Activated effector memory CD4-positive, alpha-beta T cell treated with Interleukin-2 at 50 U/mL for 16 hours (primary cell): ENCODE results near the gene HYDIN.
"Not testable (repeated sequence)": the region's sequence is repeated elsewhere in the genome, so short reads cannot be mapped to it uniquely, and the experiment has no call there.

Experiments
- DNase-seq: peaks from one replicate; pipeline ENCODE4 v3.0.0-alpha.2; 2020

The HYDIN gene

DNA sequence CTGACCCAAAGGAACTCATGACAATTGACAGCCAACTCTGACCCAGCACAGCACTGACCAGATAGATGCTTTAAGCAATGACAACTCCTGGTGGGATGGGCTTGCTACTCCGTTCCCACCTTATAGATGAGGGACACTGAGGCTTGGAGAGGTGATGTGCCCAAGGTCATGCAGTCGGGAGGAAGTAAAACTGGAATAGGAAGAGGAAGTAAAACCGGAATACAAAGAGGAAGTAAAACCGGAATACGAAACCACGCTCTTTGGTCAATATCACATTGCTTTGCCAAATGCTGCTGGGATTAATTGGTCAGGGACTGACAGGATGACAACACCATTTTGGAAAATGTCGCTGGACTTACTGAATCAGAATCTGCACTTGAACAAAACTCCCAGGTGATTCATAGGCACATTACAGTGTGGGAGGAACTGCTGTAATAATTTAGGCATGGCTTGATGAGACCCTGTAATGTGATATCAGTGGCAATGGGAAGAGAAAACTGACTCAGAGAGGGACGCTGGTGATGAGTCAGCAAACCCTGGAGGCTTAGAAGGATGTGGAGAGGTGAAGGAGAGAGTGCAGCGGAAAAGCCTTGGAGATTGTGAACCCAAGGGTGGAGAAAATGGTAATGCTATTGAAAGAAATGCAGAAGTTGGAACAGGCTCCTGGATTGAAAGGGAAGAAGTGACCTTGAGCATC lies 243.4 kb downstream of the HYDIN start:
- DNase-seq = not testable (repeated sequence)

DNA sequence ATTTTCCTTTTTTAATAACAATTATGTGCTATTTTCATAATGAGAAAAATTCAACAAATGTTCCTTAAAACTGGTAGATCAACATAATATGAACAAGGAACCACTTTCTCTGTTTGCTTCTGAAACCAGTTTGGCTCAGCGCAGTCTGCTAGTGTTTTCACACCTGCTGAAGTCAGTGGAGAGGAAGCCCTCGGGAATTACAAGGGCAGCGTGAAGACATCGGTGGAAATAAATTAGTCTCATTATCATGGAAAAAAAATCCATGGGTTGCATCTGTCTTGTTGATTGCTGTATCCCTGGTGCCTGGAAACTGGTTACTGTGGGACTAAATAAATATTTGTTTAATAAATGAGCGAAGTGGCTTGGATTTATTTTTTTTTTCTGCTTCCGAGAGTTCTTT lies 245.8 kb downstream of the HYDIN start:
- DNase-seq = not testable (repeated sequence)

DNA sequence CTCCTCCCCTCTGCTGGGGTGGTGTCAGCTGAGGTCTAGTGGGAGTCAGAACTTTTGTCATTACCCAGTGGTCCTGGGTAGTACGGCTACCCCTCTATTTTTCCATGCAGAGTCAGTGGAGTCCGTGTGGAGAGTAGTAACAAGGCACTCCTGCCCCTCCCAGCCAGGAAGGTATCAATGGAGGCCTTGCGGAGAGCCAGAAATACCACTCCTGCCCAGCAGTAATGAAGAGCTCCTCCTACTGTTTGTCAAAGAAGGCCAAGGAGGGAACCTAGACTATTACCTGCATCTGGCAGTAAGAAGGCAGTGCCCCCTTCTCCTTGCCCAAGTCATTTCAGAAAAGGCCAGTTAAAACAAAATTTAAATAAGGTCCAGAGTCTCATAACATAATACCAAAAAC lies 262.2 kb downstream of the HYDIN start:
- not testable (repeated sequence) for DNase-seq

DNA sequence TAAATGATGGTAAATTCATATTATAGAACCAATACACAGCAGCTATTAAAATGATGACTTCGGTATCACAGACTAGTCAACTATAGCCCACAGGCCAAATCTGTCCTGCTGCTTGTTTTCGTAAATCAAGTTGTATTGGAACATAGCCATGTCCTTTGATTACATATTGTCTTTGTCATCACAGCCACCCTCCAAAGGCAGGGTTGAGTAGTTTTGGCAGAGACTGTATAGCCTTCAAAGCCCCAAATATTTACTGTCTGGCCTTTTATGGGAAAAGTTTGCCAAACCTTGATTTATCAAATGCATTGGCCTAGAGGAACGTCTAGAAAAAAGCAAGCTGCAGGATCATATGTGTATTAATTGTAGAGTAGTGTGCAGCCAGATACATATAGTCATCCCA lies 270.4 kb downstream of the HYDIN start:
- DNase-seq = not testable (repeated sequence)

DNA sequence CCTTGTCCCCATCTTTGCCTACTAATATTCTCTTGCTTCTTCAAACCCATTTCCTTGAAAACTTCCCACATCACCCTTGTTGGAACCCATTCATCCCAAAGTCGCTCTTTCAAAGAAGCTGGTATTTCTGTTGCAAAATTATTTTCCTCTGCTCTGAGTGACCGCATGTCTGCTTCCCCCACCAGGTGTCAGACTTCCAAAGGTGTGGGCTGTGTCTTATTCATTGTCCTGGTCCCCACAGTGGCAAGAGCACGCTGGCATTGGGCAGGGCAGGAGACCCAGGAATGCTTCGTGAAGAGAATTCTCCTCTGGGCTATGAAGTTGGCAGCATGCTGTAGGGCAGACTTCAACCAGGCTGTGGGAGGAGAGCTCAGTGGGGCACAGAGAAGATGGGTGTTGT lies 275.6 kb downstream of the HYDIN start:
- DNase-seq = not testable (repeated sequence)

DNA sequence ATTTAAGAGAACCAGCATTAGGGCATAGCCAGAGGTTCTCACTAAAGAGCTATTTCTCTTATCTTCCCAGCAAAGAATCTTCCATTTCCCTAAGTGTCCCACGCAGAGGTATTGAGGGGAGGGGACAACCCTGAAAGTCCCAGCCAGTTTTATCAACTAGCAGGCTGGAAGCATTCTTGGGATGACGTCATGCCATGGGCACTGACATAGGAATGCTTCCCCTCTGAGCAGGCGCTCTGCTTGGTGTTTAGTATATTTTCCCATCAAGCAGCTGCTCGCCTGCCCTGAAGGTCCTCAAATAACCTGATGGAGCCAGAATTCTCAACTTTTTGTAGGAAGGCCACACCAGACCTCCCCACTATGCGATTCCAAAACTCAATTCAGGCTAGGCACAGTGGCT lies 276.7 kb downstream of the HYDIN start:
- DNase-seq = not testable (repeated sequence)

DNA sequence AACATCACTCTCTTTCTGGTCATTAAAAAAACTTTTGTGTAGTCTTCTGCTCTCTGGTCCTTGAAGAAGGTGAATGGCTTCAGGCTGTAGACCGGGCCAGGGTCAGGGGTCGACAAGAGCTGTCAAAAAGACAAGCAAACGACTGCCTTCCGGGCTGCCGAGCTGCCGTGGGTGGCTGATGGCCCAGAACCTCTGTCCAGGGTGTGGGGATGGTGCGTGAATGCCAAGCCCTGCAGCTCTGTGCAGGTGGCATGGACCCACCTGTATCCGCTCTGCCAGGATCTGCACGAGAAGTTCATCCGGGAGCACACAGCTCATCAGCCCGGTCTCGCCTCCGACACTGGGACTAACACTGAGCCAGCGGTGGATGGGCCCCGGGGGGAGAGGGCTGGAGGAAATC lies 287.0 kb downstream of the HYDIN start:
- DNase-seq = not testable (repeated sequence)

DNA sequence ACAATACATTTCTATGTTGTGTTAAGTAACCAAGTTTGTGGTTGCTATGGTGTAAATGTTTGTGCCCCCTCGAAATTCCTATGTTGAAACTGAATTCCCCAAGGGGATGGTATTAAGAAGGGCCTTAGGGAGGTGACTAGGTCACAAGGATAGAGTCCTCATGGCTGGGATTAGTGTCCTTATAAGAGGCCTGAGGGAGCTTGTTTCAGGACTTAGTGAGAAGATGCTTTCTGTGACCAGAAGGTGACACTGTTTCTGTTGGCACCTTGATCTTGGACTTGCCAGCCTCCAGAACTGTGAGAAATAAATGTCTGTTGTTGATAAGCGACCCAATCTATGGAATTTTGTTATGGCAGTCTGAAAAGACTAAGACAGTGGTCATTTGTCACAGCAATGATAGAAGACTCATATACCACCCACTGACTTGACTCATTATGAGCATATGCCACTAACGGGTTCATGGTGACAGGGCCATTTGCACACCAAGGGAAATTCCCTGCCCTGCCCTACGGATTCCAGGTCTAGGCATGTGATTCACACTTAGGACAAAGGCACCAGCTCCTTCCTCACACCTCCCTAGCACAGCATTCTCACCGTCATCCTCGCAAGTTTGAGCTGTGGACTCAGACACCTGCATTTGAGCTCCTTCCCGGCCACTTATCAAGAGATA lies 290.7 kb downstream of the HYDIN start:
- DNase-seq = not testable (repeated sequence)

DNA sequence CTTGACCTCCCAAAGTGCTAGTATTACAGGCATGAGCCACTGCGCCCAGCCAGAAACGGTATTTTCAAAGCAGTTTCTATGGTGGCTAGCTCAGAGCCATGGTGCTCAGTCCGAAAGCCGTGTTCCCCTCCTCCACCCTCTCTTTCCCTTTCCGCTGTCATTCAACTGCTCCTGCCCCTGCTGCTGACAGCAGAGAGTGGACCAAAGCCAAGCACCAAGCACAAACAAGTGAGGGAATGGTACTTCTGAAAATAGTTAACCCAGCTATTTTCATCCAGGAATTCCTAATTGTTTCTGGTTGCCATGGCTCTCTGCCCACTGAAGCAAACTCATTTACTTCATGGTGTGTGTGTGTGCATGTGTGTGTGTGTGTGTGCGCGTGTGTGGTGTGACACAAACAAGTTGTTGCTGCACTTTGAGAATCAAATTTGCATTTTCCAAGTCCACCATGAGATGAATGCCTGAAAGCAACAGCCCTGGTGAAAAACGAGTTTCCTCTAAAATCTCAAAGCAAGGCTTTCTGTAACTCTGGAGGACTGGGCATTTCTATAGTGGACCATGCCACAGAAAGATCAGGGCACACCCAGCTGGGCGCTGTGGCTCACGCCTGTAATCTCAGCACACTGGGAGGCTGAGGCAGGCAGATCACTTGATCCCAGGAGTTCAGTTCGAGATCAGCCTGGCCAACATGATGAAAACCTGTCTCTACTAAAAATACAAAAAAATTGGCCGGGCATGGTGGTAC lies 293.6 kb downstream of the HYDIN start:
- DNase-seq = not testable (repeated sequence)

DNA sequence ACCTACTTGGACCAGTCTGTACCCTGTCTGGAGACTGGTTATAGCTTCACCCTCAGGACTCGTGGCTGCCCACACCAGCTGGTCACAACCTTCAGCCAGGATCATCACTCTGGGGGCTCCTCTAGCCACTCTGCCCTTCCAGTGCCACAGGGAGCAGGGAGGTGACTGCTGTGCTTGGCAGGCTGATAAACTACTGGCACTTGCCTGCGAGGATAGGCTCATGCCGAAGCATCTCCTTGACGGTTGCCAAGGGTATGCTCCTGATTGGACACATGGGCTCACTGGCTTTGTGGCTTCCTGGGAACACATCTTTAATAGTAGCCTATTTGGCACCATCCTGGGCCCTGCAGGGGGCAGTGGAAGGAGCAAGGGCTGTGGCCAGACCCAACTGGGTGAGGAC lies 295.2 kb downstream of the HYDIN start:
- not testable (repeated sequence) for DNase-seq

DNA sequence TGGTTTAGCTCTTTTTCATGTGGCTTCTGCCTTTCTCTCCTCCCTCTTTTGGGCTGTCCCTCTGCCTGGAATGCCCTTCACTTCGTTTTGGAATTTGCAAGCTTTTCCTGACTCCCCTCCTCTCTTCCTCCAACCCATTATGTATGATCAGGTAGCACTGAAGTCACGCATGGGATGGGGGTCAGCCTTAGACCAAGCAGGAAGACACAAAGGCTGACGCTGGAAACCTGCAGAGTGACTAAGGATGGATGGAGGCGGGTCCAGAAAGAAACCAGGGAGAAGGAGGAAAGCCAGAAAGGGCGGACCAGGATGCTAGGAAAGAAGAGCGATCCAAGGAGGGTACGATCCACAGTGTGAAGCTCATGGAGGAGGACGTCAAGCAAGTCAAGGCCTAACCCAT lies 296.8 kb downstream of the HYDIN start:
- DNase-seq = not testable (repeated sequence)

DNA sequence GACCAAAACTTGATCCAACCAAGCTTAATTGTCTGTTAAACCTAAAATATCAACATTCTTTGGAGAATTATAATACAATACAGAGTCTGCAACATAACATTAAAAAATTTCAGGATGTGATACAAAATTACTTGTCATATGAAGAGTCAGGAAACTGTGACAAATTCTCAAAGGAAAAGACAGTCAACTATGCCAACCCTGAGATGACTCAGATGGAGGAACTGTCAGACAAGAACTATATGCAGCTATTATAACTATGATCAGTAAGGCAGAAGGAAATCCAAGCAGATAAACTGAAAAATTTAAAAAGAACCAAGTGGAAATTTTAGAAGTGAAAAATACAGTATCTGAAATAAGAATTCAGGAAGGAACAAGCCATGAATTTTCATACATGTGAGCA lies 299.8 kb downstream of the HYDIN start:
- not testable (repeated sequence) for DNase-seq

DNA sequence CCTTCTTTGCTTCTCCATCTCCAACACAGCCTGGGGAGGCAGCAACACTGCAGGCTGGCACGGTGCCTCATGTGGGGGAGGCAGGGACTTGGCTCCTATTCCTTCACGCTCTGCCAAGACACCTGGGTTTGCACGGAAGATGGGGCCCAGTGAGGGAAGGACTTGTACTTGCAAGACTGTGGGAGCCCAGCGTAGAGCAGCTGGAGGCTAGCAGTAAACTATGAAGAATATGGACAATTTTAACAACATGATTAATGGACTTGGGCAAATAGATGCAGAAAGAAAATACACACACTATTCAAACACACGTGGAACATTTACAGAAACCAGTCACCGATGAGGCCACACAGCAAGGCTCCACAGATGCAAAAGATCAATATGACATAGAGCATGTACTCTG lies 308.4 kb downstream of the HYDIN start:
- not testable (repeated sequence) for DNase-seq

DNA sequence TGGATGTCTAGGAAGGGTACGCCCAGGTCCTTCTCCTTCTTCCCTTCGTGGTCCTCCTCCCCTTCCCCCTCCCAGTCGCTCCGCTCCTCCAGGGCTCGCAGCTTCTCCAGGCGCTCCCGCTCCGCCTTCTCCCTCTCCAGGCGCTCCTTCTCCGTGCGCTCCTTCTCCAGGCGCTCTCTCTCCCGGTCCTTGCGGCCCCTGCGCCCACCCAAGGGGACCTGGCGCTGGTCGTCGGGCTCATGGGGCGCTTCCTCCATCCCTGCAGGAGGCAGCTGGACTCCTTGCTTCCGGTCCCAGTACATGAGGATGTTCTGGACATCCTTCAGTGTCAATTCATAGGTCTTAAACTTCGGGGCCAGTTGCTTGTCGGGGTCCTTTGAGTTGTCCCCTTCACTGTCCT lies 309.9 kb downstream of the HYDIN start:
- not testable (repeated sequence) for DNase-seq

DNA sequence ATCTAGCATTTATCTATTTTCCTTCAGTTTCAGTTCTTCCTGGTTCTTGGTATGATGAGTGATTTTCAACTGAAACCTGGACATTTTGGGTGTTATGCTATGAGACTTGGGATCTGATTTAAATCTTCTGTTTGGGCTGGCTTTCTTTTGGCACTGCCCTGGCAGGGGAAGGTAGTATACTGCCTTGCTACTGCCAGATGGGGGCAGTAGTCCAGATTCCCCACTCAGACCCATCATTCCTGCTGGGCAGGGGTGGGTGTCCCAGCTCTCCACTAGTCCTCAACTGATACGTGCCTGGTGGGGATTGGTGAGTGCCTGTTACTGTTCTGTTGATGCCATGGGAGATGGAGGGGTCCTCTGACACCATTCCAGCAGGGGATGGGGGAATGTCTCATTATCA lies 342.3 kb downstream of the HYDIN start:
- not testable (repeated sequence) for DNase-seq

DNA sequence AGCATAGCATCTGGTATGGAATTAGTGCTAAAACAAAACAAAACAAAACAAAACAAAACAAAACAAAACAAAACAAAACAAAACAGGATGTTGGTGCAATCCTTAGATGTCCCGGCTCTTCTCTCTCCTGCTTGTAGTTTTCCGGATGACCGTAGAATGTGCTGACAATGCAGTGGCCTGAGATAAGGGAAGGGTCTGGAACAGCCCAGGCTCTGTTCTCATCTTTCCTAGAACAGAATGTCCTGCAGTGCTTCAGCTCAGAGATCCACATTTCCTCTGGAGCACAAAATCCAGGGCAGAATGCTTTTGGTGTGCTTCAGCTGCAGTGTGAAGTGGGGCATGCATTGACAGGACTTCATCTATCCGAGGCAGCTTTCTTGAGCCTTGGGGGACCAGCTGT lies 345.9 kb downstream of the HYDIN start:
- DNase-seq = not testable (repeated sequence)

DNA sequence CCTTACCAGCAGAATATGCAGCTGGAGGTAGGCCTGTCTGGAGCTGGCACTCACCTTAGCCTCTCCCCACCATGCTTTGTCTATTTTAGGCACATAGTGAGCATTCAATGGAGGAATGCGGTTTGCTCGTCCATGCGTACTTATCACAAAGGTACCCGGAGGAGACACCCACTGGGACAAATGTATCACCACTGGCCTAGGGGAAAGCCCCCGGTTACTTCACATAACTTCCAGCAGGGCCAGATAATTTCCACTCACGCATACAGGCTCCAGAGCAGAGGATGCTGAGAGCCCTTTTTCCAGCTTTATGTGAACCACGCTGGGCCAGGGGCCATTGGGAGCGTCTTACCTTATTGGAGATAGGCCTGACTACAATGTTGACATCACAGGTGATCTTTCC lies 348.2 kb downstream of the HYDIN start:
- DNase-seq = not testable (repeated sequence)

DNA sequence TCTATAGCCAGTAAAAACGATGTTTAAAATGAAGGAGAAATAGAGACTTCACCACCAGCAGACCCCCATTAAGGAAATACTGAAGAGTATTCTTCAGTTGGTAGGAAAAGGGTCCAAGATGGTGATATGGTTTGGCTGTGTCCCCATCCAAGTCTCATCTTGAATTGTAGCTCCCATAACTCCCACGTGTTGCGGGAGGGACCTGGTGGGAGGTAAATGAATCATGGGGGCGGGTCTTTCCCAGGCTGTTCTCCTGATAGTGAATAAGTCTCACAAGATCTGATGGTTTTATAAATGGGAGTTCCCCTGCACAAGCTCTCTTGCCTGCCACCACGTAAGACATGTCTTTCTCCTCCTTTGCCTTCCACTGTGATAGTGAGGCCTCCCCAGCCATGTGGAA lies 352.6 kb downstream of the HYDIN start:
- DNase-seq = not testable (repeated sequence)

DNA sequence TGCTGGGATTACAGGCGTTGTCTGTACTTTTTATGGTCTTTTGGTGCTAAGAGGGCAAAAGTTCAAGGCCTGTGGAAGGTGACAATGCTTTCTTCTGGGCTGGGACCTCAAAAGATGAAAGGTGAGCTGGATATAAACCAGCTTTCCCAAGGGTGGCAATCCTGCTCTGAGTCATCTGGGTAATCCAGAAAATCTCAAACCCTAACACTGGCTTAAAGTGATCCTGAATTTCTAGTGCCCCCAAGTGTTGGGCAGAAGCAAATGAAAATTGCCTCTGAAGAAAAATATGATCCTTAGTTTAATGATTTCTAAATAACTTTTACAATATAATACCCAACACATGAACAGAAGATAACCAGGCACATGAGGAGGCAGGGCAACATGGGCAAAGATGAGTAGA lies 354.1 kb downstream of the HYDIN start:
- not testable (repeated sequence) for DNase-seq

DNA sequence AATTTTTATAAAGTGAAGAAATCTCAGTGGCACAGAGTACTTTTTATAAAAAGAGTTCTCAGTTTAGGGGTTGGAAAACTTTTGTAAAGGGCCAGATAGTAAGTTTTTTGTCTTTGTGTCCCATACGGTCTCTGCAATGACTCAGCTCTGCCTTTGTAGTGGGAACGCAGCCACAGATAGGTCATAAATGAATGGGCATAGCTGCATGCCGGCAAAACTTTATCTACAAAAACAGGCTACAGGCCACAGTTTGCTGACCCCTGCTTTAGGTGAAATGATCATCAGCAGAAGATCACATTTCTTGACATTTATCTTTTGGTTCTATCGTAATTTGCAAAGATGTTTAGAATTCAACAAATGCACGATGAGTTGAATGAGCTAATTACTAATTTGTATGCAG lies 365.8 kb downstream of the HYDIN start:
- DNase-seq = not testable (repeated sequence)

DNA sequence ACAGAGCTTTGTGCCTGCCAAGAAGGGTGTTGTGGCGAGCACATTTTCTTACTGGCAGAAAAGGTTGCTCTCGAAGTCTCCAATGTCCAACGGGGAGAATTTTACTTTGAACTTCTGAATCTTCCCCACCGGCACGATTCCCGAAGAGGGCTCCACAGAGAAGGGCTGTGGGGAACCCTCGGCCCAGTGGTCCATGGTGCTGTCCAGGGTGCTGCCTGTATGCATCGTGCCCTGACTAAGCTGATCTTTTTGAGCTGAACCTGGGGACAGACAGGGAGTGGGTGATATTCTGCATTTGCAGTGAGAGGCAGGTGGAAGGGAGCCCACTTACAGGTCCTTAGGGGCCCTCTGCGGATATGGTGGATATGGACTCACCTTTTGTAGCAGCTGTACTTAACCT lies 368.5 kb downstream of the HYDIN start:
- not testable (repeated sequence) for DNase-seq

DNA sequence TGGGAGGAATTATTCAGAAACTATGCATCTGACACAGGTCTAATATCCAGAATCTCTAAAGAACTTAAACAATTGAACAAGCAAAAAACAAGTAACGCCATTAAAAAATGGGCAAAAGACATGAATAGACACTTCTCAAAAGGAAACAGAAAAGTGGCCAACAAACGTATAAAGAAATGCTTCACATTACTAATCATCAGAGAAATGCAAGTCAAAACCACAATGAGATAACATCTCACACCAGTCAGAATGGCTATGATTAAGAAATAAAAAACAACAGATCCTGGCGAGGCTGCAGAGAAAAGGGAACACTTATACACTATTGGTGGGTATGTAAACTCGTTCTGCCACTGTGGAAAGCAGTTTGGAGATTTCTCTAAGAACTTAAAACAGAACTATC lies 379.2 kb downstream of the HYDIN start:
- DNase-seq = not testable (repeated sequence)

DNA sequence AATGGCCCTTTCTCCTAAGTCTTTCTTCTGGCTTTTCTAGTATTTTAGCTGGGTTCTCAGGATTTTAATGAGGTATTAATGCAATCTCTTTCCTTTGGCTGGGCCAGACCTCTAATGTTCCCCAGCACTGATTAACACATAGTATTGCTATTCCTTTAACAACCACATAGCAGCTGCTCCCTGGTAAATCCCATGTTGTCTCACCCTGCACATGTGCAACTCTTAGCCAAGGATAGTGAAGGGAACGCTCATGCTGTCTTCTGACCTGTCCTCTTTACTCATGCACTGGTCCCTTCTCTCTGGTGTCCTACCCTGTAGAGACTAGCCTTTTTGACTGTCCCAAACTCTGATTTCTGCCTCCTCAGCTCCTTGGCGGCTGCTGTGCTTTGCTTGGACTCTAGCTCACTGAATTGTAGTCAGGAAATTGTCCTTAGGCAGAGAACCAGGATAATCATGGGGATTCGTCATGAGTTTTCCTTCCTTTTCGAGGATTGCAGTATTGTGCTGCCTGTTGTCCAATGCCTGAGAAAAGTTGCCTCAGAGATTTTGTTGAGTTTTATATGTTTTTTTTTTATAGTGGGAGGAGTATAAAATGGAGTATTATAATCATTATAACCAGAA lies 406.9 kb downstream of the HYDIN start:
- not testable (repeated sequence) for DNase-seq
